PC-3 (cell line): Measurements from ENCODE around the gene CREBBP. TPM values are rescaled to one million over a fixed set of nuclear protein-coding genes. Genes with fewer than 3 reads are reported as not detected.

Source experiments
- ATAC-seq: fragments of 200-7000 bp; cut with Tn5 transposase; 2 replicates; pipeline ENCODE4 v1.9.1; 2020; ENCODE audit warnings: mild to moderate bottlenecking, moderate library complexity
- BruUV-seq: library from RNA; stranded (reverse); fragments of 400-500 nt; replicated peaks from 2 replicates; lab custom pipeline; 2021; lab: Mats Ljungman, UMichigan
- CTCF ChIA-PET: fragments of 300-600 bp; sonication (Branson Sonifier 250); formaldehyde crosslinking; loops from one replicate; lab custom pipeline; 2022; ENCODE audit warnings: antibody characterized with exemption; lab: Charles Lee
- POLR2A ChIA-PET: fragments of 300-600 bp; sonication (Branson Sonifier 250); formaldehyde crosslinking; loops from one replicate; lab custom pipeline; 2022; ENCODE audit warnings: antibody characterized with exemption; ENCODE audit not compliant: unreplicated experiment; lab: Charles Lee
- DNase-seq: peaks from one replicate; pipeline ENCODE4 v3.0.0-alpha.2; 2015
- H2AFZ ChIP-seq: fragments of 300-600 bp; sonication (generic); 2 replicates; pipeline ENCODE4 v1.6.0; 2016; ENCODE audit warnings: antibody characterized with exemption, low read length
- H3F3A ChIP-seq: fragments of 300-600 bp; sonication (generic); one replicate; pipeline ENCODE4 v1.6.0; 2017; ENCODE audit warnings: antibody characterized with exemption, low read length, control low read depth, mild to moderate bottlenecking; ENCODE audit not compliant: unreplicated experiment
- H3K27ac ChIP-seq: fragments of 300-600 bp; sonication (generic); 2 replicates; pipeline ENCODE4 v1.5.1; 2016; ENCODE audit warnings: mild to moderate bottlenecking, low read length
- H3K27me3 ChIP-seq: fragments of 300-600 bp; sonication (generic); 2 replicates; pipeline ENCODE4 v1.6.1; 2016; ENCODE audit warnings: low read length, mixed read lengths
- H3K36me3 ChIP-seq: fragments of 300-600 bp; sonication (generic); 2 replicates; pipeline ENCODE4 v1.6.1; 2016; ENCODE audit warnings: low read depth, mixed run types, low read length, mixed read lengths
- H3K4me1 ChIP-seq: fragments of 300-600 bp; sonication (generic); 2 replicates; pipeline ENCODE4 v1.5.1; 2016; ENCODE audit warnings: low read length; ENCODE audit not compliant: insufficient read depth
- H3K4me2 ChIP-seq: fragments of 300-600 bp; sonication (generic); 2 replicates; pipeline ENCODE4 v1.6.0; 2016; ENCODE audit warnings: low read length
- H3K4me3 ChIP-seq: fragments of 300-600 bp; sonication (generic); 2 replicates; pipeline ENCODE4 v1.5.1; 2016; ENCODE audit warnings: mild to moderate bottlenecking, low read length, mixed read lengths
- H3K79me2 ChIP-seq: fragments of 300-600 bp; sonication (generic); 2 replicates; pipeline ENCODE4 v1.6.1; 2017; ENCODE audit warnings: low read length, mixed read lengths
- H3K9ac ChIP-seq: fragments of 300-600 bp; sonication (generic); 2 replicates; pipeline ENCODE4 v1.6.0; 2016; ENCODE audit warnings: mild to moderate bottlenecking, low read length
- H3K9me2 ChIP-seq: fragments of 300-600 bp; sonication (generic); replicated peaks from 2 replicates; pipeline ENCODE4 v1.6.1; 2016; ENCODE audit warnings: mixed run types, low read length, mixed read lengths
- H3K9me3 ChIP-seq: fragments of 300-600 bp; sonication (generic); 2 replicates; pipeline ENCODE4 v1.6.1; 2016; ENCODE audit warnings: low read length, mixed read lengths
- H4K20me1 ChIP-seq: fragments of 300-600 bp; sonication (generic); 2 replicates; pipeline ENCODE4 v1.6.1; 2016; ENCODE audit warnings: low read length, mixed read lengths
- CTCF ChIP-seq: fragments of 300-600 bp; sonication (generic); conservative IDR thresholded peaks from 2 replicates; pipeline ENCODE4 v1.5.1; 2017; ENCODE audit warnings: antibody characterized with exemption, low read depth, mild to moderate bottlenecking, low read length
- EZH2 ChIP-seq: fragments of 300-600 bp; sonication (generic); IDR thresholded peaks from one replicate; pipeline ENCODE4 v1.6.1; 2017; ENCODE audit warnings: antibody characterized with exemption, mild to moderate bottlenecking, low read length; ENCODE audit not compliant: unreplicated experiment
- EZH2phosphoT487 ChIP-seq: fragments of 300-600 bp; sonication (generic); IDR thresholded peaks from 2 replicates; pipeline ENCODE4 v1.6.1; 2018; ENCODE audit warnings: mild to moderate bottlenecking, antibody characterized with exemption, low read length, borderline replicate concordance
- intact Hi-C: fragments of 100-400 bp; cut with micrococcal nuclease; formaldehyde crosslinking; loops from 2 replicates; pipeline ENCODE4 v1.9.0; 2023
- total RNA-seq: library from RNA; depleted of rRNA; stranded (reverse); fragments of >200 nt; gene quantifications from 2 replicates; pipeline ENCODE4 v1.2.3, GENCODE V29; 2014

Gene CREBBP
- total RNA-seq, 1 experiment from 2014 or later: 21.9 TPM

GRCh38 chr16:3690980-3691720 is 189.4 kb downstream of the CREBBP start:
- Histone ChIP-seq H3K9me2 (no peaks in the 10 kb centered on the region), H3K4me1 (no peaks in the 10 kb centered on the region), H3K9me3 (no peaks in the 10 kb centered on the region), H3K4me2 (no peak overlapping the region), H4K20me1 (no peaks in the 10 kb centered on the region; the same call in 1 of the 2 replicates), H3K36me3 (peaks cover 7% of the 10 kb centered on the region), H2AFZ (no peak overlapping the region), H3K79me2 (peaks cover 16% of the 10 kb centered on the region), H3K9ac (no peak overlapping the region), H3K27ac (no peak overlapping the region), H3K4me3 (no peak overlapping the region), H3F3A (no peaks in the 10 kb centered on the region), H3K27me3 (no peaks in the 10 kb centered on the region)
- intact Hi-C loops: loop anchor here (1.0 kb wide), 1 partner anchor 189 kb away; the partner anchor contains the start of gene CREBBP
- TF ChIP-seq CTCF (no peak), EZH2phosphoT487 (no peak), EZH2 (no peak)
- ChIA-PET POLR2A (no interaction called here), CTCF (no interaction called here)
- no TSS peak for BruUV-seq
- ATAC-seq (peak; percentile 21; the same call in 1 of the 2 replicates), DNase-seq (no peak)

- TF ChIP-seq EZH2 (no peak), CTCF (peak; percentile 84)
- Histone ChIP-seq H3K9me3 (no peaks in the 10 kb centered on the region), H3K4me3 (no peak overlapping the region), H3K36me3 (peaks cover 11% of the 10 kb centered on the region), H3F3A (no peaks in the 10 kb centered on the region), H3K4me1 (no peaks in the 10 kb centered on the region), H3K4me2 (no peak overlapping the region), H3K27me3 (no peaks in the 10 kb centered on the region), H2AFZ (no peak overlapping the region), H4K20me1 (no peaks in the 10 kb centered on the region), H3K79me2 (peaks cover 9% of the 10 kb centered on the region), H3K27ac (no peak overlapping the region), H3K9ac (no peak overlapping the region), H3K9me2 (no peaks in the 10 kb centered on the region)
- ChIA-PET CTCF (no interaction called here), POLR2A (no interaction called here)
- ATAC-seq (peak; percentile 97), DNase-seq (peak; percentile 83)
- BruUV-seq: no TSS peak
- intact Hi-C loops: loop anchor here (1.0 kb wide), 1 partner anchor 190 kb away; the partner anchor contains the start of gene CREBBP
Measured at GRCh38 chr16:3690470-3690928, 190.0 kb downstream of the CREBBP start.

- ChIA-PET POLR2A (no interaction called here), CTCF (no interaction called here)
- no peaks in the 10 kb centered on the region for H4K20me1 ChIP-seq
- H2AFZ ChIP-seq: no peak overlapping the region
- no TSS peak for BruUV-seq
- H3F3A ChIP-seq: no peaks in the 10 kb centered on the region
- TF ChIP-seq CTCF (no peak), EZH2phosphoT487 (no peak), EZH2 (no peak)
- ATAC-seq (no peak), DNase-seq (no peak)
- H3K9ac ChIP-seq: no peak overlapping the region
- peaks cover 10% of the 10 kb centered on the region for H3K36me3 ChIP-seq
- H3K9me2 ChIP-seq: no peaks in the 10 kb centered on the region
- no peaks in the 10 kb centered on the region for H3K9me3 ChIP-seq
- H3K27ac ChIP-seq: no peak overlapping the region
- peaks cover 2% of the 10 kb centered on the region; the same call in 1 of the 2 replicates for H3K79me2 ChIP-seq
- H3K4me1 ChIP-seq: no peaks in the 10 kb centered on the region
- H3K4me2 ChIP-seq: no peak overlapping the region
- H3K27me3 ChIP-seq: no peaks in the 10 kb centered on the region
- H3K4me3 ChIP-seq: no peak overlapping the region
- intact Hi-C loops: loop anchor here (1.0 kb wide), 1 partner anchor 191 kb away; the partner anchor contains the start of gene CREBBP
Measured at GRCh38 chr16:3689731-3690130, 190.8 kb downstream of the CREBBP start.
